A673 (cell line): Measurements from ENCODE around the gene ACP4. TPM values are rescaled to one million over a fixed set of nuclear protein-coding genes. Genes with fewer than 3 reads are reported as not detected.
"Not testable (repeated sequence)": the region's sequence is repeated elsewhere in the genome, so short reads cannot be mapped to it uniquely, and the experiment has no call there.

Experiments
- BruUV-seq: library from RNA; stranded (reverse); fragments of 400-500 nt; replicated peaks from 2 replicates; lab custom pipeline; 2021; lab: Mats Ljungman, UMichigan
- CTCF ChIA-PET: fragments of 300-600 bp; sonication (Branson Sonifier 250); formaldehyde crosslinking; loops from one replicate; lab custom pipeline; 2022; ENCODE audit warnings: antibody characterized with exemption; lab: Charles Lee
- POLR2A ChIA-PET: fragments of 300-600 bp; sonication (Branson Sonifier 250); formaldehyde crosslinking; loops from one replicate; lab custom pipeline; 2022; ENCODE audit warnings: antibody characterized with exemption; ENCODE audit not compliant: low non-redundant PET; lab: Charles Lee
- DNase-seq: peaks from one replicate; pipeline ENCODE4 v3.0.0-alpha.2; 2015; ENCODE audit warnings: low spot score
- H3K27ac ChIP-seq: fragments of 200-600 bp; sonication (generic); 2 replicates; pipeline ENCODE4 v1.5.1; 2016; ENCODE audit warnings: mixed run types, low read depth, mild to moderate bottlenecking, mixed read lengths, antibody characterized with exemption, low read length; ENCODE audit not compliant: poor library complexity, severe bottlenecking
- H3K27me3 ChIP-seq: fragments of 200-600 bp; sonication (generic); replicated peaks from 2 replicates; pipeline ENCODE4 v1.6.1; 2017; ENCODE audit warnings: mixed run types, low read depth, mild to moderate bottlenecking, mixed read lengths, antibody characterized with exemption, low read length; ENCODE audit not compliant: insufficient read depth, poor library complexity
- H3K36me3 ChIP-seq: fragments of 200-600 bp; sonication (generic); 2 replicates; pipeline ENCODE4 v1.6.1; 2016; ENCODE audit warnings: mixed run types, mild to moderate bottlenecking, mixed read lengths, antibody characterized with exemption, low read length; ENCODE audit not compliant: insufficient read depth, poor library complexity, severe bottlenecking
- H3K4me1 ChIP-seq: fragments of 200-600 bp; sonication (generic); 2 replicates; pipeline ENCODE4 v1.6.1; 2017; ENCODE audit warnings: mixed run types, mild to moderate bottlenecking, mixed read lengths, antibody characterized with exemption, low read length; ENCODE audit not compliant: insufficient read depth, poor library complexity, severe bottlenecking
- H3K4me3 ChIP-seq: fragments of 200-600 bp; sonication (generic); 2 replicates; pipeline ENCODE4 v1.5.1; 2016; ENCODE audit warnings: low read depth, mixed run types, mild to moderate bottlenecking, mixed read lengths, low read length; ENCODE audit not compliant: poor library complexity, severe bottlenecking
- H3K9me3 ChIP-seq: fragments of 200-600 bp; sonication (generic); 2 replicates; pipeline ENCODE4 v1.6.1; 2016; ENCODE audit warnings: mixed run types, low read depth, mild to moderate bottlenecking, mixed read lengths, antibody characterized with exemption, low read length; ENCODE audit not compliant: poor library complexity, severe bottlenecking
- CTCF ChIP-seq: fragments of 300-800, 200-600 bp; sonication (generic); conservative IDR thresholded peaks from 2 replicates; pipeline ENCODE4 v1.5.1; 2017; ENCODE audit warnings: low read depth, mild to moderate bottlenecking, antibody characterized with exemption, low read length, moderate library complexity, mixed read lengths
- EZH2 ChIP-seq: fragments of 200-600 bp; sonication (generic); IDR thresholded peaks from 2 replicates; pipeline ENCODE4 v1.6.1; 2017; ENCODE audit warnings: borderline replicate concordance, low read depth, mild to moderate bottlenecking, mixed read lengths, antibody characterized with exemption, low read length; ENCODE audit not compliant: poor library complexity, severe bottlenecking
- intact Hi-C: fragments of 100-400 bp; cut with micrococcal nuclease; formaldehyde crosslinking; loops from one replicate; pipeline ENCODE4 v1.10.0; 2022; ENCODE audit not compliant: unreplicated experiment
- total RNA-seq: library from RNA; stranded (reverse); gene quantifications from 2 replicates; pipeline ENCODE4 v1.2.3, GENCODE V29; 2021

Gene ACP4
- total RNA-seq, 1 experiment from 2014 or later = not detected

- H3K4me3 ChIP-seq, H3K36me3 ChIP-seq, H3K4me1 ChIP-seq, H3K27me3 ChIP-seq, H3K9me3 ChIP-seq, DNase-seq, H3K27ac ChIP-seq, CTCF ChIA-PET, BruUV-seq, intact Hi-C loops: not testable (repeated sequence)
- POLR2A ChIA-PET = interaction anchor here (0.6 kb wide), 1 partner anchor 1396 kb away, joined by 3 read pairs; no protein-coding TSS in a partner anchor
Measured at GRCh38 chr19:50763521-50763920, 26.7 kb upstream of the ACP4 start.

GRCh38 chr19:50764409-50764808 lies 25.8 kb upstream of the ACP4 start:
- H3K4me1 ChIP-seq = no peaks in the 10 kb centered on the region
- POLR2A ChIA-PET = interaction anchor here (0.6 kb wide), 1 partner anchor 1397 kb away, joined by 3 read pairs; no protein-coding TSS in a partner anchor
- peak; percentile 39 for DNase-seq
- no peaks in the 10 kb centered on the region for H3K27me3 ChIP-seq
- CTCF ChIA-PET = no interaction called here
- intact Hi-C loops = no loop called here
- no peaks in the 10 kb centered on the region for H3K9me3 ChIP-seq
- H3K36me3 ChIP-seq = no peaks in the 10 kb centered on the region
- no peak overlapping the region for H3K27ac ChIP-seq
- TF ChIP-seq EZH2 (no peak), CTCF (no peak)
- H3K4me3 ChIP-seq = no peak overlapping the region
- BruUV-seq = no TSS peak

GRCh38 chr19:50766746-50767145 lies 23.5 kb upstream of the ACP4 start:
- H3K36me3 ChIP-seq, H3K9me3 ChIP-seq, H3K4me3 ChIP-seq, intact Hi-C loops, CTCF ChIA-PET, POLR2A ChIA-PET, H3K27me3 ChIP-seq, BruUV-seq, DNase-seq, H3K27ac ChIP-seq, H3K4me1 ChIP-seq: not testable (repeated sequence)

GRCh38 chr19:50767263-50767662 lies 23.0 kb upstream of the ACP4 start:
- H3K4me3 ChIP-seq, H3K27ac ChIP-seq, CTCF ChIA-PET, H3K27me3 ChIP-seq, intact Hi-C loops, H3K36me3 ChIP-seq, H3K9me3 ChIP-seq, DNase-seq, H3K4me1 ChIP-seq, BruUV-seq, POLR2A ChIA-PET: not testable (repeated sequence)

GRCh38 chr19:50768277-50768676 lies 21.9 kb upstream of the ACP4 start:
- no TSS peak for BruUV-seq
- Histone ChIP-seq H3K4me1 (no peaks in the 10 kb centered on the region), H3K27me3 (no peaks in the 10 kb centered on the region), H3K36me3 (no peaks in the 10 kb centered on the region), H3K9me3 (no peaks in the 10 kb centered on the region), H3K27ac (no peak overlapping the region), H3K4me3 (no peak overlapping the region)
- POLR2A ChIA-PET = no interaction called here
- CTCF ChIA-PET = no interaction called here
- TF ChIP-seq CTCF (no peak), EZH2 (no peak)
- intact Hi-C loops = no loop called here
- no peak for DNase-seq

- BruUV-seq, H3K36me3 ChIP-seq, H3K9me3 ChIP-seq, CTCF ChIA-PET, H3K27ac ChIP-seq, intact Hi-C loops, H3K27me3 ChIP-seq, H3K4me3 ChIP-seq, DNase-seq, H3K4me1 ChIP-seq, POLR2A ChIA-PET: not testable (repeated sequence)
Measured at GRCh38 chr19:50770164-50770563, 20.1 kb upstream of the ACP4 start, which contains the start of gene GPR32. TSS of gene GPR32 (plus strand) at chr19:50770464. CDS start at chr19:50770601, 137 bp downstream.
